Activated effector memory CD4-positive, alpha-beta T cell treated with Interleukin-2 at 50 U/mL for 16 hours (primary cell): ENCODE measurements around the gene AXIN1.
"Not testable (repeated sequence)": the region's sequence is repeated elsewhere in the genome, so short reads cannot be mapped to it uniquely, and the experiment has no call there.

Source experiments
- DNase-seq: peaks from one replicate; pipeline ENCODE4 v3.0.0-alpha.2; 2020

The AXIN1 gene

DNA sequence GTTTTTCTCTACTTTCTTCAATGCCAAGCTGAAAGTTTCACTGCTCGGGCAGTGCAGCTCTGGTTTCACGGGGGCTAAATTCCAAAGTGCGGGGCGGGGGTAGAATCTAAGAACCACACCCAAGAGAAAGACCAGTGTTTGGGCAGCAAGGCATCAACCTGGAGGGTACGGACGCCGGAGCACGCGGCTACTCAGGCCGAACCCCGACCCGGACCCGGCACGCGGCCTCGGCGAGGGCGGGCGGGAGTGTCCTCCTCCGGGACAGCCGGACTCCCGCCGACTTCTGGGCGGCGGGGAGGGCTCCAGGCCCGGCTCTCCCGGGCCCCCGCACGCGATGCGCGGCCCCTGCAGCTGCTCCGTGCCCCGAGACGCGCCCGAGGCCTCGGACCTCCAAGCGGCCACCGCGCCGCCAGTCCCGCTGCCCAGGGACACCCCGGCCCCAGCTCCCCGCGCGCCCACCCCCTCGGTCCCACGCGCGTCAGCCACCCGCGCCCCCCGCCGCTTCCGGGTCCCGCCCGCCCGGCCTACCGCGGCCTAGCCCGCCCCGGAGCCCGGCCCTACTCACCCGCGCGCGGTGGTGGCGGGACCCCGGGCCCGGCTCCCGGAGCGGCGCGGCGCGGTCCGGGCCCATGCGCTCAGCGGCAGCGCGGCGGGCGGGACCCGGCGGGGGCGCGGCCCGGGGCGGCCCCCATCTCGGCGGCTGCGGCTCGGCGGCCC lies 561 bp downstream of the AXIN1 start:
- no peak for DNase-seq

DNA sequence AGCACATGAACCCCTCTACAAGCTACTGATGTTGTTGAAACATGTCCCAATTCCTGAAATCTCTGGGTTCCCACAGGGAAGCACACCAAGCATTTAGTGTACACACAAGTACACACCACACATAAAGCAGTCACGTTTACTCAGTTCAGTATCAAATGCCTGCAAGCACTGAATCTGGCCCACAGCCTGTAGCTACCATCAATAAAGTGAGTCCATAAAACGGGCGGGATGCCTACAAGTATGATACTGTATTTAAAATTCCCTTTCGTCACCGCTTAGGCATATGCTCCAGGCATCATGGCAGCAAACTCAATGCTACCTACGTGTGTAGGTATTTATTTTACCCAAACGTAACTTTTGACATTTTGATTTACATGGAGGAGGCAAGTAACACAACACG lies 2.3 kb downstream of the AXIN1 start:
- DNase-seq, result no peak

DNA sequence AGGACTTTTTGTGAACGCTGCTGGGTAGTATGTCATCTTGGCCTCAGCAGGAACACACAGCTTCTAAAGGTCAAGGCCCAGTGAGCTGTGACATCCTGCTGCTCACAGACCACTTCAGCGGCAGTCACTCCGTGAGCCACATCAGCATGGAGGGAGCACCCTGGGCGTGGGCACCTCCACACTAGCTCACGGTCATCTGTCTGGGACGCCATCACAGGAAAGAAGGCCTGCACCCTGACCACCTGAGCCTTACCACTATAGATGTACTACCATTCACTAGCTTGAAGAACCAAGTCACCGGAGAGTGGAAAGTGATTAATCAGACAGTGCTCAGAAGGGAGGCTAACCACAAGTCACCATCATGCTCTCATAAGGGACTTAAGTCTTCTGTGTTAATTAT lies 3.3 kb downstream of the AXIN1 start:
- DNase-seq, result no peak

DNA sequence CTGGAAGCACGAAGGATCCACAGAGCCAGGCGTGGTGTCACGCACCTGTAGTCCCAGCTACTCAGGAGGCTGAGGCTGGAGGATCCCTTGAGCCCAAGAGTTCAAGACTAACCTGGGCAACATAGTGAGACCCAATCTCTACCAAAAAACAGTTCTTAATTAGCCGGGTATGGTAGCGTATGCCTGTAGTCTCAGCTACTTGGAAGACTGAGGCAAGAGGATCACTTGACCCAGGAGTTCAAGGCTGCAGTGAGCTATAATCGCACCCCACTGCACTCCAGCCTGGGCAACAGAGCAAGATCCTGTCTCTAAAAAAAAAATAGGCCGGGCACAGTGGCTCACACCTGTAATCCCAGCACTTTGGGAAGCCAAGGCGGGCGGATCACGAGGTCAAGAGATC lies 4.0 kb downstream of the AXIN1 start:
- DNase-seq, result not testable (repeated sequence)

DNA sequence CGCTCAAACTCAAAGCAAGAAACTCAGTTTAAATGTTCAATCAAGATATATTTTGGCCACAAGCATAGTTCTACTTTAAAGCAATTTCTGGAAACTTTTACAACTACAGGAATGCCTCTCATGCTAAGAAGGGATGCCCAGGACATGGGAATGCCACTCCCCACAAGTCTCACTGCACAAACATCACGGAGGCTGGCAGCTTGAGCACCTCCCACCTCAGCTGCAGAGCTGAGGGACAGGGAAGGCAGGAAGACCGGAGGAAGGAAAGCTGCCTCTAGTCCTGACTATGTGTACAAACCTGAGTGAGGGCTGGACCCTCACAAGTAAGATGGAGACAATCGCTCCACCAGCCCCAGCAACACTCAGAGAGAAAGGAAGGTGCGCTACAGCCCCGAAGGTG lies 5.3 kb downstream of the AXIN1 start:
- DNase-seq, result no peak

DNA sequence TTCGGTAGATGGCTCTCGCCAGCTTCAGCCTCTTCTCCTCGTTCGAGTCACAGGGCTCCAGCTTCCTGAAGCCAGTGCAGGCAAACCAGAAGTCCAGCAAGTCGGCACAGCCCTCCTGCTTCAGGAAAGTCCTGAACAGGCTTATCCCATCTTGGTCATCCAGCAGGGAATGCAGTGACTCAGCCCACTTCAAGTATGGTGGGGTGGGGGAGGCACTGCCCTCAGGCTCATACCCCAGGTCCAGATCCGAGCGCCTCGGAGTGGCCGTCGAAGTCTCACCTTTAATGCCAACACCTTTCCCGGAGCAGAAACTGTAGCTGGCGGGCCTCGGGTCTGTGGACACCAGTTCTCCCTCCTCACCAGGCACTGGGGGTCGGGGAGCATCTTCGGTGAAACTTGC lies 5.9 kb downstream of the AXIN1 start:
- DNase-seq, result no peak

DNA sequence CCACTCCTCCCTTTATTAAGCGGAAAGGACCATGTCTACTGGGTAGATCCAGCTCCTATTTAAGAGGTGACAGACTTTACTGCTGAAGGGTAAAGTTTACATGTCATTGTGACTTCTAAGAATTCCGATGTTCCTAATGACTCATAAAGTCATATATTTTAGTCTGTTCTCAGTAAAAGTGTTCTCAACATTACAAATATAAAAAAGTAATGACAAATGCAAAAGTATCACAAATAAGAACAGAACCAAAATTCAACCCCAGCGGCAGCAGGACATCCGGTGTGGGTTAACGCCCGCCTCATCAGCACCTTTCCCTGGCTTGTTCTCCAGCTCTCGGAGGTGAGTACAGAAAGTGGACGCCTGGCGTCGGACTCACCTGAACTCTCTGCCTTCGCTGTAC lies 6.8 kb downstream of the AXIN1 start:
- DNase-seq, result no peak

DNA sequence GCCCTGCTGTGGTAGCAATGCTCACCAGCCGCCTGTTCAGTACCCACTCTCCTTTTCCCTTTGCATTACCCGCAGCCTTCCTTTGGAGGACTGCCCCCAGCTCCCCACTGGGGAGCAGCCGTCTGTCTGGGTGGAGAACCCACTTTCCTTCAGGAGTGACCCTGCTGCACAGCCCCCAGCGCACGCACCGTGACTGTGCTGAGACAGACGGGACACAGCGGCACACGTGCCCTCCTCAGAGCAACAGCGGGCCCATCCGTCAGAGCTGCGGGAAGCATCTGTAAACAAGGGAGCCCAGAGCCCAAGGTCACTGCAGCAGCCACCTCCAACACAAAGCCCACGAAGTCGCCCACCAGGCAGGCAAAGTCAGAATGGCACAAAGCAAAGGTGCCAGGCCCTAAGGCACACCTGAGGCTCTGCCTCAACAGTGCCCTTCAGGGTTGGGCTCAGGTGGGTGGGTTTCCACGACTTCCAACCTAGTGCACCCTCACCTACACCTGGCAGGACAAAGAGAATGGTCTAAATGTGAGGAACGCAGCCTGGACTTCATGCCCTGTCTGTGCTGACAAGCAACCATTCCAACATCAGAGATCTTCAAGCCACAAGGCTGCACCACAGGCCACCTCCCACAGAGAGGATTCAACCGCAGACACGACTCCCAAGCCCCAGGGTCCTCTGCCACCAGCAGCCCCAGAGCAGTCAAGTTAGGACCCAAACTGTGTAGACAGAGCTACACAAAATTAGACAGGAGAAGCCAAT lies 9.9 kb downstream of the AXIN1 start:
- no peak for DNase-seq

DNA sequence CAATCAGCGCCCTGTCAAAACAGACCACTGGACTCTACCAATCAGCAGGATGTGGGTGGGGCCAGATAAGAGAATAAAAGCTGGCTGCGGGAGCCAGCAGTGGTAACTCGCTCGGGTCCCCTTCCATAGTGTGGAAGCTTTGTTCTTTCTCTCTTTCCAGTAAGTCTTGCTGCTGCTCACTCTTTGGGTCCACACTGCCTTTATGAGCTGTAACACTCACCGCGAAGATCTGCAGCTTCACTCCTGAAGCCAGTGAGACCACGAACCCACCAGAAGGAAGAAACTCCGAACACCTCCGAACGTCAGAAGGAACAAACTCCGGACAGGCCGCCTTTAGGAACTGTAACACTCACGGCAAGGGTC lies 10.6 kb downstream of the AXIN1 start:
- not testable (repeated sequence) for DNase-seq

DNA sequence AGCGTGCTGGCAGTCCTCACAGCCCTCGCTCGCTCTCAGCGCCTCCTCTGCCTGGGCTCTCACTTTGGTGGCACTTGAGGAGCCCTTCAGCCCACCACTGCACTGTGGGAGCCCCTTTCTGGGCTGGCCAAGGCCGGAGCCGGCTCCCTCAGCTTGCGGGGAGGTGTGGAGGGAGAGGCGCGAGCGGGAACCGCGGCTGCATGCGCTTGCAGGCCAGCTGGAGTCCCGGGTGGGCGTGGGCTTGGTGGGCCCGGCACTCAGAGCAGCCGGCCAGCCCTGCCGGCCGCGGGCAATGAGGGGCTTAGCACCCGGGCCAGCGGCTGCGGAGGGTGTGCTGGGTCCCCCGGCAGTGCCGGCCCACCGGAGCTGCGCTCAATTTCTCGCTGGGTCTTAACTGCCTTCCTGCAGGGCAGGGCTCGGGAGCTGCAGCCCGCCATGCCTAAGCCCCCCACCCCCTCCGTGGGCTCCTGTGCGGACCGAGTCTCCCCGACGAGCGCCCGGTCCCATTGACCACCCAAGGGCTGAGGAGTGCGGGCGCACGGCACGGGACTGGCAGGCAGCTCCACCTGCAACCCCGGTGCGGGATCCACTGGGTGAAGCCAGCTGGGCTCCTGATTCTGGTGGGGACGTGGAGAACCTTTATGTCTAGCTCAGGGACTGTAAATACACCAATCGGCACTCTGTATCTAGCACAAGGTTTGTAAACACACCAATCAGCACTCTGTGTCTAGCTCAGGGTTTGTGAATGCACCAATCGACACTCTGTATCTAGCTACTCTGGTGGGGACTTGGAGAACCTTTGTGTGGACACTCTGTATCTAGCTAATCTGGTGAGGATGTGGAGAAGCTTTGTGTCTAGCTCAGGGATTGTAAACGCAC lies 11.2 kb downstream of the AXIN1 start:
- not testable (repeated sequence) for DNase-seq

DNA sequence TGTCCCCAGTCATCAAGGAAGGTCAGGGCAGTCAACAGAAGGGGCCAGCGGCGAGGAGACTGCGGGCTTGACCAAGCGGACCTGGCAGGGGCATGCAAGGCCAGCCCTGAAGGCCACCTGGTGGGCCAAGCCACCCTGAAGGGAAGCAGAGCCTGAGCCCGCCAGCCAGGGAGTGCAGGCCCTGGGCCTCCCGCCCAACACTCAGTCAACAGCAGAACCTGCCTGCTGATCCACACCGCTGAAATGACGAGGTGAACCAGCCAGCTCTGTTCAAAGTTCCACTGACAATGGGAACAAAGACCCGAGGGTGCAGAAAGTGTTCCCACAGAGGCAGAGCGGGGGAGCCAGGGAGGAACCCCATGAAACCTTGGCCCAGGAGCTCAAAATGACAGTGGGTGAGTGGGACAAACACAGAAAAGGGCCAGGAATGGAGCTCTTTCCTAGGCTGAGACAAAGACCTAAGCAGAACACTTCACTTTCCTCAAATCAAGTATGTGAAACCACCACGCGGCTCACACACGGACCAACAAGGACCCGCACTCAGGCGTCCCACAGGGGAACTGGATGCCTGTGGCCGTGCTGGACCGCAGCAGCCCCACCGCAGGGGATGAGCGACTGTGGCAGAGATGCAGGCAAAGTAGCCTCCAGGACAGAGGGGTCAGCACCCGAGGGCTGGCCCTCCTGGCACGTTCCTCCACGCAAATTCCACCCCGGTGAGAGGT lies 12.0 kb downstream of the AXIN1 start:
- no peak for DNase-seq

DNA sequence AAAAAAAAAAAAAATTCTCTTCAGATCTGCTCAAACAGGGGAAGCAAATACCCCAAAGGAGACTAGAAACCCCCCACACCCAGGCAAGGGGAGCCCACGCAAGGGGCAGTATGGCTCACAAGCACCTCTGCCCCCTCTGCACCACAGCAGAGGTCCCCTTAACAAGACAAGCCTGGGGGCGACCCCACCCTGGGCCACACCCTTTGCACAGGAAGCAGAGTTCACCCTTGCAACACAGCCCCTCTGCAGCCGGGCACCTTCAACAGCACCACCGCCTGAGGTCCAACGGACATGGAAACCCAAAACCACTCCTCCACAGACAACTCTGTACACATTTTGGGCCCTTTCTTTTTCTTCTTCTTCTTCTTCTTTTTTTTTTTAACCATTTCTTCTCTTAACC lies 12.8 kb downstream of the AXIN1 start:
- no peak for DNase-seq

DNA sequence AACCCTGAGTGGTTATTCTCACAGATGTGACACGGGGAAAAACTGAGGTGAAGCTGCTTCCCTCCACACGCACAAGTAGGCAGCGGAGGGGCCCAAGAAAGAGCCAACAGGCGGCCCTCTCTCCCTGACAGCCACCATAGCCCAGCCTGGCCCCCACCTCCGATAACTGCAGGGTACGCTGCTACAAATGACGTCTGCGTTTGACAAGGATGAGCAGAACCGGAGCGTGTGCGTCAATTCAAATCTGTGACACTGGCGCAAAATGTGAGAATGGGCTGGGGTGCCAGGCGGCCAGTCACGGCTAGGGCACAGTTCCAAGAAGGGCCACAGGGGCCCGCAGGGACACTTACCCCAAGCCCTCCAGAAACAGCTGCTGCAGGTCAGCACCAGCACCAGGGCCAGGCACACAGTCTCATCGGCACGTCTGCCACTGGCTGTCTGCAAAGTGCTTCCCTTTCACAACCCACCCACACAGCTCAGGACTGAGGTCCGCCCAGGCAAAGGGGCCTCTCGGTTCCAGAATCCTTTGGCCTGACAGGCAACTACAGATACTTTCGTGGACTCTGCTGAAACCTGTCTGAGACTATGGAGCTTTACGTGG lies 14.4 kb downstream of the AXIN1 start:
- no peak for DNase-seq

DNA sequence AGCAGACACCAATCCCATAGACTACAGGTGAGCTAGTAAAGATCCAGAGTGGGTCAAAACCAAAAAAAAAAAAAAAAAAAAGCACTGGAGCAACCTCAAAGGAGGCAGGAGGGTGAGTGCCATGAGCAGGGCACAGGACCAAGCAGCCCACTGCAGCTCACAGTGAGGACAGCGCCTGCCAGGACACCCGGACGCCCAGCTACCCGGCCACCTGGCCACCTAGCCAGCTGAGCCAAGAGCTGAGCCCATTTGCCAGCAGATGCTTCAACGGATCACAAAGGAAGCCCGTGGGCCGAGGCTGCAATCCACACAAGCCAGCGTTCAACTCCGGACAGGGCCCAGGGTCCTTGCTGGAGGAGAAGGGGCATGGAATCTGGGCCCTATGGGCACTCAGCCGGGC lies 15.1 kb downstream of the AXIN1 start:
- DNase-seq, result no peak

DNA sequence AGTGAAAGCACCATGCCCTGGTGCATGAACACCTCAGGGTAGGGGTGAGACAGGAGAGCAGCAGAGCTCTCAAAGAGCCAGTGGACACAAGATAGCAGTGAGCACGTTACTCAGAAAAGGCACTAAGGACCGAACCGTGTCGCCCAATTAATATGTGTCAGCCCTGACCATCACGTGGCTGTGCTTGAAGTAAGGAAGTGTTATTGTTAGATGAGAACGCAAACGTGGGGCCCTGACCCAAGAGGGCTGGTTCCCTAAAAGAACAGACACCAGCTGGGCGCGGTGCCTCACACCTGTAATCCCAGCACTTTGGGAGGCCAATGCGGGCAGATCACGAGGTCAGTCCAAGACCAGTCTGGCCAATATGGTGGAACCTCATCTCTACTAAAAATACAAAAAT lies 16.3 kb downstream of the AXIN1 start:
- no peak for DNase-seq

DNA sequence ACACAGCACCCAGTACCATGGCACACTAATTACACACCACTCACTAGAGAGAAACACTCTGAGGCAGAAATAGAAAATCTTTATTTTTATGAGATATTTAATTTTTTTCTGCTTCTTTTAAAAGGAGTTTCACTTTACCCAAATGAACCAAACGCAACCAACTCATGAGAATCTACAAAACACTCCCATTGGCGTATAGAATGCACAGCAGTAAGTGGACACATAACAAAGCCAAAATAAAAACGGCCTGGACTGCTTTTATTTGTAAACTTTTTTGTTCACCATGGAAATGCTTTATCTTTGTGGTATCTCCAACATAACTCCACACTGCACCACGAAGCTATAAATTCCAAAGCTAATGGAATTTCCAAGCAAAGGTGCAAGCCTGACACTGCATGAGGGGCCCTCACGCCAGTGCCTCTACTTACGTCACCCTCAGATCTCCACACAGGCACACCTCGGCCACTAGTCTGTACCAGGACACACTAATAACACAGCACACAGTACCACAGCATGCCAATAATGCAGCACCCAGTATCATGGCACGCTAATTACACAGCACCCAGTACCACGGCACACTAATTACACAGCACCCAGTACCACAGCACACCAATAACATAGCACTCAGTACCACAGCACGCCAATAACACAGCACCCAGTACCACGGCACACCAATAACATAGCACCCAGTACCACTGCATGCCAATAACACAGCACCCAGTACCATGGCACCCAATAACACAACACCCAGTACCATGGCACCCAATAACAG lies 17.5 kb downstream of the AXIN1 start:
- not testable (repeated sequence) for DNase-seq

DNA sequence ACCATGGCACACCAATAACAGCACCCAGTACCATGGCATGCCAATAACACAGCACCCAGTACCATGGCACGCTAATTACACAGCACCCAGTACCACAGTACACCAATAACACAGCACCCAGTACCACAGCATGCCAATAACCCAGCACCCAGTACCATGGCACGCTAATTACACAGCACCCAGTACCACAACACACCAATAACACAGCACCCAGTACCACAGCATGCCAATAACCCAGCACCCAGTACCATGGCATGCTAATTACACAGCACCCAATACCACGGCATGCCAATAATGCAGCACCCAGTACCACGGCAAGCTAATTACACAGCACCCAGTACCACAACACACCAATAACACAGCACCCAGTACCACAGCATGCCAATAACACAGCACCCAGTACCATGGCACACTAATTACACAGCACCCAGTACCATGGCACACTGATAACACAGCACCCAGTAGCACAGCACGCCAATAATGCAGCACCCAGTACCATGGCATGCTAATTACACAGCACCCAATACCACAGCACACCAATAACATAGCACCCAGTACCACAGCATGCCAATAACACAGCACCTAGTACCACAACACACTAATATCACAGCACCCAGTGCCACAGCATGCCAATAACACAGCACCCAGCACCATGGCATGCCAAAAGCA lies 18.2 kb downstream of the AXIN1 start:
- DNase-seq, result not testable (repeated sequence)

DNA sequence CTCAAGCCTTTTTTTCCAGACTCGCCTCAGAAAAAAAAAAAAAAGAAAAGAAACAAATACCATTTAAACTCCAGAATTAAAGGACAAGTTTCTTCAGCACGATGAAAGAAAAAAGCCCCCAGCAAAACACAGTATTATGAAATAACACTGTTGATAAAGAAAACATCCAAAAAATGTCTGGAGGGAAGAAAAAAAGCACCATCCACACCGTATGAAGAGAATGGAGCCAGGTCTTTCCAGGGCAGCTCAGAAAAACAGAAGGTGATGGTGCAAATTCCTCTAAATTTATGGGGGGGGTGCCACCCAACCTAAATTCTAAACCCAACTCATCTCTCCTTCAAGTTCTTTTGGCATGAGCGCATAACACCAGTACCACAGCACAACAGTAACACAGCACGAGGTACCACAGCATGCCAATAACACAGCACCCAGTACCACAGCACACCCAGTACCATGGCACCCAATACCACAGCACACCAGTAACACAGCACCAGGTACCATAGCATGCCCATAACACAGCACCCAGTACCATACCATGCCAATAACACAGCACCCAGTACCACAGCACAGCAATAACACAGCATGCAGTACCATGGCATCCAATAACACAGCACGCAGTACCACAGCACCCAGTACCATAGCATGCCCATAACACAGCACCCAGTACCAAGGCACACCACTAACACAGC lies 19.0 kb downstream of the AXIN1 start:
- DNase-seq, result no peak

DNA sequence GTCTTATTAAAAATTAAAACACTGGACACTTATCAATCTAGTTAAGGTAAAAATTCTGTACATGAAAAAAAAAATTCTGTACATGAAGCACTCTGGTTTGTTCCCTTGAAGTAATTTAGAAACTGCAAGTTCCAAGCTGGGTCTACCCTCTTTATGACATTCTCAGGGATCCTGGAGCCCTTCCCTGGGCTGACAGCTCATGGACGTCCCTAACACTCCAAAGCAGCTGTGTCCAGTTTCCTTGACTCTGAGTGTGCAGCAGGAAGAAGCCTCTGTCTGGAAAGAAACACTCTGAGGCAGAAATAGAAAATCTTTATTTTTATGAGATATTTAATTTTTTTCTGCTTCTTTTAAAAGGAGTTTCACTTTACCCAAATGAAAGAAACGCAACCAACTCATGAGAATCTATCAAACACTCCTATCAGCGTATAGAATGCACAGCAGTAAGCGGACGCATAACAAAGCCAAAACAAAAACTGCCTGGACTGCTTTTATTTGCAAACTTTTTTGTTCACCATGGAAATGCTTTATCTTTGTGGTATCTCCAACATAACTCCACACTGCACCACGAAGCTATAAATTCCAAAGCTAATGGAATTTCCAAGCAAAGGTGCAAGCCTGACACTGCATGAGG lies 21.2 kb downstream of the AXIN1 start:
- DNase-seq, result not testable (repeated sequence)

DNA sequence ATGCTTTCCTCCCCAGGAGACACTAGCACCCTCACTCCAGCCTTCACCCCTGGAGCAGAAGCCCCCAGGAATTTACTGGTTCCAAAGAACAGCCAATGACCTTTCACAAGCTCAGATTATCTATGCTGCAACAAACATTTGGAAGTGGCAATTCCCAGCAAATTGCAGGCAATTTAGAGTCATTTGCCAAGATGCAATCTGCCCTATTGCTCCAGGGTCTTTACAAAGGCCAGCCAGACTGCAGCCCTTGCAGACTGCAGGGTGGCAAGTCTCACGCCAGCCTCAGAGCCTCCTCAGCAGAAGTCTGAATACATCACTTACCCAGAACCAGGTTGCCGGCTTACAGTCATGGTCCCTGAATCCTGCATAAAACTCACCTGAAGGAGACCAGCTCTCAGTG lies 21.8 kb downstream of the AXIN1 start:
- DNase-seq, result no peak
